A549 treated with CpdA at 1 μM for 4 hours (cell line): Measurements from ENCODE around the gene TMEM38A. TPM values are rescaled to one million over a fixed set of nuclear protein-coding genes. Genes with fewer than 3 reads are reported as not detected.

ENCODE experiments used
- total RNA-seq: library from RNA; stranded (reverse); fragments of 200-300 nt; extraction: Qiagen RNA extraction; gene quantifications from 5 replicates; pipeline ENCODE4 v1.2.3, GENCODE V29; 2022; ENCODE audit warnings: low read depth

TMEM38A gene, protein sequence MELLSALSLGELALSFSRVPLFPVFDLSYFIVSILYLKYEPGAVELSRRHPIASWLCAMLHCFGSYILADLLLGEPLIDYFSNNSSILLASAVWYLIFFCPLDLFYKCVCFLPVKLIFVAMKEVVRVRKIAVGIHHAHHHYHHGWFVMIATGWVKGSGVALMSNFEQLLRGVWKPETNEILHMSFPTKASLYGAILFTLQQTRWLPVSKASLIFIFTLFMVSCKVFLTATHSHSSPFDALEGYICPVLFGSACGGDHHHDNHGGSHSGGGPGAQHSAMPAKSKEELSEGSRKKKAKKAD
- total RNA-seq: 0.96 to 1.9 TPM (median 1.2 TPM) in 5 replicates

DNA sequence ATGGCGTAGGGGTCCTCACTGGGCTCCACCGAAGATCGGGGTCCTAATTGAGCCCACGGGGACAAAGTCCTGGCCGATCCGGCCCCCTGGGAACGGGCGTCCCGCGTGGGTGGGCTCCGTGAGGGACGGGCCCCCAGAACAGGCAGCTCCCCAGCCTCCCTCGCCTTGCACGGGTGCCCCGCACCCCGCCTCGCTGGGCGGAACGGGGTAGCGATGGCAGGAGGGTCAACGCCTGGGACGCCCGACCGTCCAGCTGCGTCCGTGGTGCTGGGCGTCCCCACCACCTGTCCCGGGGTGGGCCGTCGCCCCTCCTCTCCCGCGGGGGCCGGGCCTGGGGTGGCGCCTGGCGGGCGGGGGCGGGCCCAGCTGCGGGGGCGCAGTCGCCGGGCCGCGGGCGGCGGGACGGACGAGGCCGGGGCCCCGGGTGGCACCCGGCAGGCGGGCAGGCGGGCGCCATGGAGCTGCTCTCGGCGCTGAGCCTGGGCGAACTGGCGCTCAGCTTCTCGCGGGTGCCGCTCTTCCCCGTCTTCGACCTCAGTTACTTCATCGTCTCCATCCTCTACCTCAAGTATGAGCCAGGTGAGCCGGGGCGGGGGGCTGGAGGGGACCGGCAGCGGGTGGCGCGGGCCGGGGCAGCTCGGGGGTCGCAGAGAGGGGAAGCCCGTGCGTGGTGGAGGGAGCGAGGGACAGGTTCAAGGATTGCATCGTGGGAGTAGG lies at the start of gene TMEM38A:
Gene TMEM38A, plus strand, starts transcription at position 377 of the 717 bp plus-strand sequence. Its CDS starts 79 bp downstream, at position 456.

DNA sequence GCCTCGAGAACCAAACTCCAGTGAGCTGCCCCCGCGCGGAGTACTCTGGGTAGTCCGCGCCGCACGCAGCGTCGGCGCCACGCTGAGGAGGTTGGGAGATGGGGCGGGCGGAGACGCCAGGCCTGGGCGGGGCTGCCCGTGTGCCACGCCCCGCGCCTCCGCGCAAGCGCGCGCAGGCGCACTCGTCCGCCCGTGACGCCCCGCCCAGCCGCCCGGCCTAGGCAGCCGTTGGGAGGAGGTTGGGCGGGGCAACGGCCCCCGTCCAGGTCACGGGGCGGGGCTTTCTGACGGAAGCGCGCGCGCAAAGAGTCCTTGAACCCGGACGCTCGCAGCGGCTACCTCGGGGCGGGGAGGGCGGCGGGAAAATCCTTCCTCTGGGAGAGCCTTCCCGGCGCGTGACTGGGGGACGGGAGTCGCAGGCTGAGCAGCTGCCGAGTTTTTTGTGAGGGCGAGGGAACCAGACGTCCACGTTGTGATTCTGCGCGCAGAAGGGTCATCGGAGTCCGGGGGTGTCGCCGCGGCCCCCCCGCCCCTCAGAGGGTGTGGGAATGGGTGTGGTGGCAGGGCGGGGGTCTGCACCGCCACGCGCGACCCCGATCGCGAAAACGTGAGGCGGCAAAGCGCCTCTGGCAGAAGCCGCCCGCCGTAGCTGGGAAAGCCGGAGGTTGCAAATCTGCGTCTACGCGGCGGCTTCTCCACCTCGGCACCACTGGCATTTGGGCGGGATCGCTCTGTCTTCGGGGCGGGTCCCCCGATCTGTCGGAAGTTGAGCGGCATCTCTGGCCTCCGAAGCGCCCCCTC lies 32.6 kb upstream of the TMEM38A start, which contains the start of gene MED26:
Gene MED26, minus strand, starts transcription at position 22 of the 801 bp plus-strand sequence. CDS start 261 bp downstream, outside the sequence.

DNA sequence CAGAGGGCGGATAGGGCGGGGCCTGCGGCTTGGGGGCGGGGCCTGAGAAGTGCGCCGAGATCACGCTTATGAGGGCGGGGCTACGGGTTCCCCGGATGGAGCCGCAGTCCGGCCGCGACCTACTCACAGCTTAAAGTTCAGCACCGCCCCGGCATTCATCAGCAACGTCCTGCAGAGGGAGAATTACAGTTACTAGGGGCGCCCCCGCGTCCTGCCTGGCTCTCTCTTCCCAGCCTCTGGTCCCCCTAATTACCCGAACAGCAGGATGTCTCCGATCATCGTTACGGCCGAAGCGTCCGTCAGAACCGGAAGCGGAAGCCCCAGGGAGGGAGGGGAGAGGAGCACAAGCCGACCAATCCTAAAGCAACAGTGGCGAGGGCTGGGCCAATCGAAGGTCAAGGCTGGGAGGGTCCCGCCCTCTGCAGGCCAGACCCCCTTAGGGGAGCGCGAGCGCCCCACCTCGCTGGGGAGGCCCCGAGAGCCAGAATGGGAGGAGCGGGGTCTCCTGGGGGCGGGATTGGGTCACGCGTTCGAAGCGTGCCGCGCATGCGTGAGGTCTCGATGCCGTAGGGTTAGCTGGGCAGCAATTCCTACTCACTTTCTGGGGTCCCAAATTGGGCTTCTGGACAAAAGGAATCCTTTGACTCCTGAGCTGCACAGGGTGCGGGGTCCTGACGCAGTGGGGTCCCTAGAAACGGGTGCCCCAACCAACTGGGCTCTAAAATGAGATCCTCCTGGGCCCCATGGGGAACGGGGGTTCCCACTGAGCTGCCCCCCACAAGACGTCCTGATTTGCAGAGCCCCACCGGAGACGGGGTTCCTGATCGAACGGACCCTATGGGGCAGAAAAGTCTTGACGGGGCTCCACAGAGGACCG lies 869 bp upstream of the TMEM38A start, which contains the start of gene SMIM7:
Gene SMIM7, minus strand, starts transcription at position 313 of the 877 bp plus-strand sequence. Its CDS starts 34 bp downstream, at position 279.

Other genes with a start within 250 kb of the TMEM38A start
- gene EPS15L1, start 189.2 kb upstream of the TMEM38A start, total RNA-seq: 15.1 to 16.5 TPM (median 15.9 TPM) in 5 replicates
- 0.03 to 0.30 TPM (median 0.15 TPM) in 3 of 5 replicates, not detected in the others for gene CALR3, start 165.0 kb upstream of the TMEM38A start, total RNA-seq
- 3.0 to 3.5 TPM (median 3.2 TPM) in 5 replicates for gene C19orf44, start 164.7 kb upstream of the TMEM38A start, total RNA-seq
- gene CHERP, start 118.7 kb upstream of the TMEM38A start, total RNA-seq: 29.7 to 35.1 TPM (median 32.5 TPM) in 5 replicates
- 17.8 to 22.5 TPM (median 20.3 TPM) in 5 replicates for gene SLC35E1, start 88.7 kb upstream of the TMEM38A start, total RNA-seq
- gene MED26, start 32.9 kb upstream of the TMEM38A start, total RNA-seq: 4.1 to 5.9 TPM (median 5.1 TPM) in 5 replicates
- 68.7 to 81.2 TPM (median 74.6 TPM) in 5 replicates for gene SMIM7, start 995 bp upstream of the TMEM38A start, total RNA-seq
- 0.02 TPM in 1 of 5 replicates, not detected in the others for gene NWD1, start 58.7 kb downstream of the TMEM38A start, total RNA-seq
- gene SIN3B, start 168.3 kb downstream of the TMEM38A start, total RNA-seq: 18.7 to 25.4 TPM (median 20.4 TPM) in 5 replicates
- not detected in 5 replicates for gene F2RL3, start 227.9 kb downstream of the TMEM38A start, total RNA-seq